ENCODE results near the gene COX17. TPM values are rescaled to one million over a fixed set of nuclear protein-coding genes. Genes with fewer than 3 reads are reported as not detected.

Gene COX17
- total RNA-seq, 4 donors from 2014 or later: 16.2 to 43.1 (median 29.9) TPM

DNA sequence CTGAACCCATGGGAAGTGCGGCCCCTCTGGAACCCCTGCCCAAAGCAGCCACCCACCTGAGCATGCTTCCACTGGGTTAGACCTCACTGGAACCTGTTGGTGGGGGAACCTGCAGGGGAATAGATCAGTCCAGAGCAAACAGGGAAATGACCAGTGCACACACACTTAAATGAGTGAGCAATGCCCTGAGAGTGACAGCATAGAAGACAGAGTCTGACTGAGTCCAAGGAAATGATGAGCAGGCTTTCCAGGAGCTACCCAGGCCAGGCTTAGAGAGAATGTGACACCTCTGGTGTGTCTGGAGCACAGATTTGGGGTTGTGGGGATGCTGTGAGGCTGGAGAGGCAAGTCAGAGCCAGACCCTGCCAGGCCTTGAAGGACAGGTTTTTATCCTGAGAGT lies 51.0 kb downstream of the COX17 start:
- intact Hi-C loops (cut with DNase I; ENCODE audit: low total_unique reads): no loop called here
- TF ChIP-seq, protein P1, sequence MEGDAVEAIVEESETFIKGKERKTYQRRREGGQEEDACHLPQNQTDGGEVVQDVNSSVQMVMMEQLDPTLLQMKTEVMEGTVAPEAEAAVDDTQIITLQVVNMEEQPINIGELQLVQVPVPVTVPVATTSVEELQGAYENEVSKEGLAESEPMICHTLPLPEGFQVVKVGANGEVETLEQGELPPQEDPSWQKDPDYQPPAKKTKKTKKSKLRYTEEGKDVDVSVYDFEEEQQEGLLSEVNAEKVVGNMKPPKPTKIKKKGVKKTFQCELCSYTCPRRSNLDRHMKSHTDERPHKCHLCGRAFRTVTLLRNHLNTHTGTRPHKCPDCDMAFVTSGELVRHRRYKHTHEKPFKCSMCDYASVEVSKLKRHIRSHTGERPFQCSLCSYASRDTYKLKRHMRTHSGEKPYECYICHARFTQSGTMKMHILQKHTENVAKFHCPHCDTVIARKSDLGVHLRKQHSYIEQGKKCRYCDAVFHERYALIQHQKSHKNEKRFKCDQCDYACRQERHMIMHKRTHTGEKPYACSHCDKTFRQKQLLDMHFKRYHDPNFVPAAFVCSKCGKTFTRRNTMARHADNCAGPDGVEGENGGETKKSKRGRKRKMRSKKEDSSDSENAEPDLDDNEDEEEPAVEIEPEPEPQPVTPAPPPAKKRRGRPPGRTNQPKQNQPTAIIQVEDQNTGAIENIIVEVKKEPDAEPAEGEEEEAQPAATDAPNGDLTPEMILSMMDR (IDR thresholded peaks at IDR 0.05): no peak
- no peak for TF ChIP-seq POLR2A (IDR thresholded peaks at IDR 0.05)
- H3K4me3 ChIP-seq (ENCODE audit: low read depth, poor library complexity, severe bottlenecking): no peak overlapping the region
- no peak for DNase-seq (ENCODE audit: low spot score in 2 of 2)
- 80 to 88% methylated on average over 1 of the region's 1 CpG for WGBS, 2 donors

DNA sequence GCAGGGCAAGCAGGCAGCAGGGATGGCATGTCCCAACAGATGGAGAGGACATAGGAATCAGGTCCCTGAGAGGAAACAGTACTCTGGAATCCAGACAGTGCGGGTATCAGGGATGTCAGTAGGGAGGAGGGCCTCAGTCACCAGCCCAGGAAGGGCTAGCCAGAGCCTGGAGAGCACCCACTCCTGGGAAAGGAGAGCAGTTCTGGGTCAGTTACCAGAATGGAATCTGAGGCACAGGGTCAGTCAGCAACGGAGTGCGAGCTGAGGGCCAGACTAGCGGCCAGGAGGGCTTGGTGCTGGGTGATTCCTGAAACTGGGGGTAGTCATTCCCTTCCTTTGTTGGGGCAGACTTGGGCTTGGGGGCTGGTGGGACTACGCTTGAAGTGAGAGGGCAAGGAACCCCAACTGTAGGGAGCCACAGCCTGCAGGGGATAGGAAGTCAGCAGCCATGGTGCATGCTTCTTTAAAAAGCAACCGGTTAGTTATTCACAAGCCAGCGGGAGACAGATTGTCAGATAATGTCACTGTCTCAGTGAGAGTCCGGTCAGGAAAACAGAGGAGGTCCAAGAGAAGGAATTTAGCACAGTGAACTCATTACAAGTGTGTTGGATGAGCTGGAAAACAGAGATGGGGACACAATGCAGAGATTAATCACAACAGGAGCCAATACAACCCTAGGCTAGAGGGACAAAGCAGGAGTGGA lies 51.6 kb downstream of the COX17 start:
- WGBS, 2 donors: 76 to 79% methylated on average over 8 of the region's 8 CpGs
- DNase-seq (ENCODE audit: low spot score in 2 of 2): no peak

DNA sequence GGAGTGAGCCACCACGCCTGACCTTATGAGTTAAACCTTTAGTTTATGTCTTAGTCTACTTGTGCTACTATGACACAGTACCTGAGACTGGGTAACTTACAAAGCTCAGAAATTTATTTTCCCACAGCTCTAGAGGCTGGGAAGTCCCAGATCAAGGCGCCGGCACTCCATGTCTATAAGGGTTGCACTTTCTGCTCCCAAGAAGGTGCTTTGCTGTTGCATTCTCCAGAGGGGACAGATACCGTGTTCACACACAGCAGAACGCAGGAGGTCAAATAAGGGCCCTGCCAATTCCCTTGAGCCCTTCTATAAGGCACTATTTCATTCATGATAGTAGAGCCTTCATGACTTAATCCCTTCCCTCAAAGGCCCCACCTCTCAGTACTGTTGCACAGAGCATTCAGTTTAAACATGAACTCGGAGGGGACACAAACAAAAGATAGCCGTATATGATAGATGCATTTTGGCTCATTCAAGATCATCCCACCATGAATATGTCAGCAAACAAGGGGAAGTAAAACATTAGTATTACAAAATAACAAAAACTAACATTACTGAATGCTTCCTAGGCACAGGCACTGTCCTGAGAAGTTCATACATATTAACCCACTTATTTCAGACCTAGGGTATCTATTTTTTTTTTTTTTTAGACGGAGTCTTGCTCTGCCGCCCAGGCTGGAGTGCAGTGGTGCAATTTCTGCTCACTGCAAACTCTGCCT lies 53.0 kb downstream of the COX17 start:
- DNase-seq (ENCODE audit: low spot score in 2 of 2): no peak
- H3K4me3 ChIP-seq (ENCODE audit: low read depth, poor library complexity, severe bottlenecking): no peak overlapping the region
- TF ChIP-seq, protein P1 (IDR thresholded peaks at IDR 0.05): no peak
- TF ChIP-seq POLR2A (IDR thresholded peaks at IDR 0.05): no peak
- WGBS, 2 donors: 92 to 93% methylated on average over 9 of the region's 9 CpGs
- intact Hi-C loops (cut with DNase I; ENCODE audit: low total_unique reads): no loop called here

More for the DNA sequence above, 51.6 kb downstream of the COX17 start:
- intact Hi-C loops (cut with DNase I; ENCODE audit: low total_unique reads): no loop called here
- no peak overlapping the region for H3K4me3 ChIP-seq (ENCODE audit: low read depth, poor library complexity, severe bottlenecking)
- TF ChIP-seq, protein P1 (IDR thresholded peaks at IDR 0.05): no peak
- no peak for TF ChIP-seq POLR2A (IDR thresholded peaks at IDR 0.05)

DNA sequence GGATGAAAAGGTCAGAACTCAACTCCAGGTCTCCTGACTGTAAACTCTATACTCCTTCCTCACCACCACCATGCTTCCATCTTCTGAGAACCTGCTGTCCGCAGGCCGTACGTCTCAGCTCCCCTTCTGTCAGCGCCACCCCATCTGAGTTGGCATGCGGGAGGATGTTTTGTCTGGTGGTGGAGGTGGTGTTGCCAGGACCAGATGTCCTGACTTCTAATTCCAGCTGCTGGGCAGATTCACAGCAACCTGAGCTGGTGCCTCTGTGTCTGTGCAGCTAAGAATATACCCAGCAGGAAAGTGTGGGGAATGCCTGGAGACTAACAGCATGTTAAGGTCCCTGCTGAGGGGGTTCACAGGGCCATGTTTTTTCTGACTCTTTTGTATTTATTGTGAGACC lies 56.3 kb downstream of the COX17 start:
- 82 to 90% methylated on average over 5 of the region's 5 CpGs for whole genome bisulfite sequencing, 2 donors
- no peak for DNase-seq (ENCODE audit: low spot score in 2 of 2)
- H3K4me3 ChIP-seq (ENCODE audit: low read depth, poor library complexity, severe bottlenecking): no peak overlapping the region
- TF ChIP-seq, protein P1 (IDR thresholded peaks at IDR 0.05): no peak
- no peak for TF ChIP-seq POLR2A (IDR thresholded peaks at IDR 0.05)
- intact Hi-C loops (cut with DNase I; ENCODE audit: low total_unique reads): no loop called here

Other genes starting within 250 kb of the COX17 start
- gene TMEM39A, start 213.8 kb downstream of the COX17 start, total RNA-seq: 10 to 100 TPM; 20.9 to 39.9 (median 29.9) TPM
- 10 to 100 TPM in 3 of 4 donors, 1 to 10 TPM in 1; 9.9 to 17.5 (median 13.4) TPM for gene POGLUT1, start 208.4 kb downstream of the COX17 start, total RNA-seq
- 10 to 100 TPM; 40.4 to 41.9 (median 40.5) TPM for gene TIMMDC1, start 178.9 kb downstream of the COX17 start, total RNA-seq
- not detected for gene CD80, start 117.8 kb downstream of the COX17 start, total RNA-seq
- gene ADPRH, start 97.9 kb downstream of the COX17 start, total RNA-seq: 1 to 10 TPM; 1.1 to 3.6 (median 2.1) TPM
- 1 to 10 TPM in 1 of 4 donors, under 1 TPM in 3; 0.34 to 2.6 (median 0.82) TPM for gene PLA1A, start 79.5 kb downstream of the COX17 start, total RNA-seq
- 1 to 10 TPM in 3 of 4 donors, under 1 TPM in 1; 0.97 to 1.9 (median 1.3) TPM for gene POPDC2, start 16.8 kb downstream of the COX17 start, total RNA-seq
- gene CFAP91, start 25.6 kb upstream of the COX17 start, total RNA-seq: 1 to 10 TPM in 3 of 4 donors, under 1 TPM in 1; 0.91 to 5.1 (median 1.7) TPM
- gene NR1I2, start 104.7 kb upstream of the COX17 start, total RNA-seq: not detected

All from lower leg skin (tissue), 4 donors.